ENCODE data around the gene SLC25A52. TPM values are rescaled to one million over a fixed set of nuclear protein-coding genes. Genes with fewer than 3 reads are reported as not detected.
A peak's percentile ranks its signal among the peaks of the same experiment; 100 is the strongest.
"Not testable (repeated sequence)": the region's sequence is repeated elsewhere in the genome, so short reads cannot be mapped to it uniquely, and the experiment has no call there.

SLC25A52 gene
- total and polyA plus RNA-seq, 9 of the 15 experiments (the other 6 are each of a cell fraction or from before 2014, with no cell fraction given), result not detected

GRCh38 chr18:31799257-31799656, 38.6 kb upstream of the SLC25A52 start:
- POLR2A ChIA-PET, result not testable (repeated sequence)

DNA sequence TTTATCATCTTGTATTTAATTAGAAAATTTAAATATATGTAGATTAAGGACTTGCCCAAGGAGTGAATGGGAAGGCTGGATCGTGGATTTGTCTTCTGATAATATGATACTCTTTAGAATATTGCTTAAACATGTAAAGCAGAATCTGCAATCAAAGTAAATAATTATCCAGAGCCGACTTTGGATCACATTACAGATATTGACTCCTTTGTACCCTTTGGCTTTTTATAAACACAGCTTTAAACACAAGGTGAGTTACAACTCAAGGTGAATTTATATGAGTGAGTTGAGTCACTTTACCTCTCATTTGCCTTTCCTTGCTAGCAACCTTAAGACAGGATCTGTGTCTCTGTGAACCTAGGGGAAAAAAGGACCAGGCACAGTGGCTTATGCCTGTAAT, 37.7 kb upstream of the SLC25A52 start:
- H3K9ac ChIP-seq (ENCODE audit: insufficient read depth in 1 of 2, low read depth in 2 of 2, low read length in 2 of 2), result no peak overlapping the region
- no peak overlapping the region for H2AFZ ChIP-seq (ENCODE audit: low read depth, low read length)
- no peaks in the 10 kb centered on the region for H3K9me1 ChIP-seq (ENCODE audit: control insufficient read depth, insufficient read depth, low read length)
- no peak overlapping the region for H3K27ac ChIP-seq (ENCODE audit: extremely low read depth, low read depth, low read length)
- H3K4me2 ChIP-seq (ENCODE audit: insufficient read depth, low read length), result no peak overlapping the region
- no peak overlapping the region for H3K4me3 ChIP-seq
- POLR2A ChIA-PET, result no interaction called here
- H3K4me1 ChIP-seq (replicated peaks in 1 of 2; ENCODE audit: control insufficient read depth in 2 of 2, insufficient read depth in 2 of 2, low read length in 2 of 2), result no peaks in the 10 kb centered on the region; a peak in 2 of 5 replicates
- in situ Hi-C loops (cut with MboI), result no loop called here
- CTCF ChIA-PET (ENCODE audit: low intra/inter-chr PET ratio), result no interaction called here
- H3K36me3 ChIP-seq (ENCODE audit: control insufficient read depth, insufficient read depth, low read length), result no peaks in the 10 kb centered on the region
- no peak for ATAC-seq
- FAIRE-seq, result no peak
- no TSS peak for BruUV-seq (replicated peaks)
- no peaks in the 10 kb centered on the region for H3K9me3 ChIP-seq (replicated peaks; ENCODE audit: control insufficient read depth, insufficient read depth, low read depth, low read length)
- no peak for DNase-seq (ENCODE audit: extremely low read depth in 1 of 4, low spot score in 3 of 4)
- WGBS (ENCODE audit: insufficient coverage, low coverage, missing lambda C conversion rate), result 7% methylated on average over 2 of the region's 2 CpGs
- peaks cover 3 to 7% of the 10 kb centered on the region in 2 experiments for H3K27me3 ChIP-seq (ENCODE audit: control insufficient read depth in 2 of 2, insufficient read depth in 2 of 2, low read length in 2 of 2)
- intact Hi-C loops (cut with micrococcal nuclease), result no loop called here
- H4K20me1 ChIP-seq (replicated peaks; ENCODE audit: control insufficient read depth, insufficient read depth, low read length), result no peaks in the 10 kb centered on the region
- H3K79me2 ChIP-seq (ENCODE audit: control insufficient read depth, insufficient read depth, low read length), result no peaks in the 10 kb centered on the region
- TF ChIP-seq CCNT2 (IDR thresholded peaks at IDR 0.05; ENCODE audit: borderline replicate concordance, extremely low read depth, insufficient read length, low read depth, low read length), result no peak
- TF ChIP-seq, protein P1, sequence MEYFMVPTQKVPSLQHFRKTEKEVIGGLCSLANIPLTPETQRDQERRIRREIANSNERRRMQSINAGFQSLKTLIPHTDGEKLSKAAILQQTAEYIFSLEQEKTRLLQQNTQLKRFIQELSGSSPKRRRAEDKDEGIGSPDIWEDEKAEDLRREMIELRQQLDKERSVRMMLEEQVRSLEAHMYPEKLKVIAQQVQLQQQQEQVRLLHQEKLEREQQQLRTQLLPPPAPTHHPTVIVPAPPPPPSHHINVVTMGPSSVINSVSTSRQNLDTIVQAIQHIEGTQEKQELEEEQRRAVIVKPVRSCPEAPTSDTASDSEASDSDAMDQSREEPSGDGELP (CRISPR knock-in tag; IDR thresholded peaks at IDR 0.05; ENCODE audit: borderline replicate concordance), result no peak
- TF ChIP-seq, protein P2, sequence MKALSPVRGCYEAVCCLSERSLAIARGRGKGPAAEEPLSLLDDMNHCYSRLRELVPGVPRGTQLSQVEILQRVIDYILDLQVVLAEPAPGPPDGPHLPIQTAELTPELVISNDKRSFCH (CRISPR knock-in tag; IDR thresholded peaks at IDR 0.05), result no peak
- TF ChIP-seq, protein P2 (tag; IDR thresholded peaks at IDR 0.05), result no peak
- TF ChIP-seq ZNF280A (IDR thresholded peaks at IDR 0.05; ENCODE audit: low read depth, partially characterized antibody), result no peak
- no peak for TF ChIP-seq ZSCAN32 (CRISPR knock-in tag; IDR thresholded peaks at IDR 0.05)
- no peak for TF ChIP-seq PHB2 (IDR thresholded peaks at IDR 0.05; ENCODE audit: low read depth)

More at GRCh38 chr18:31799257-31799656, 38.6 kb upstream of the SLC25A52 start:
- H4K20me1 ChIP-seq (replicated peaks; ENCODE audit: control insufficient read depth, insufficient read depth, low read length); in situ Hi-C loops (cut with MboI); H3K27me3 ChIP-seq (ENCODE audit: control insufficient read depth in 2 of 2, insufficient read depth in 2 of 2, low read length in 2 of 2); H3K36me3 ChIP-seq (ENCODE audit: control insufficient read depth, insufficient read depth, low read length); H3K27ac ChIP-seq (ENCODE audit: extremely low read depth, low read depth, low read length); H3K4me2 ChIP-seq (ENCODE audit: insufficient read depth, low read length); H3K9me3 ChIP-seq (replicated peaks; ENCODE audit: control insufficient read depth, insufficient read depth, low read depth, low read length); BruUV-seq (replicated peaks); H3K4me1 ChIP-seq (replicated peaks in 1 of 2; ENCODE audit: control insufficient read depth in 2 of 2, insufficient read depth in 2 of 2, low read length in 2 of 2); H2AFZ ChIP-seq (ENCODE audit: low read depth, low read length); H3K4me3 ChIP-seq; CTCF ChIA-PET (ENCODE audit: low intra/inter-chr PET ratio); FAIRE-seq; intact Hi-C loops (cut with micrococcal nuclease); H3K79me2 ChIP-seq (ENCODE audit: control insufficient read depth, insufficient read depth, low read length); H3K9me1 ChIP-seq (ENCODE audit: control insufficient read depth, insufficient read depth, low read length); H3K9ac ChIP-seq (ENCODE audit: insufficient read depth in 1 of 2, low read depth in 2 of 2, low read length in 2 of 2): not testable (repeated sequence)
- TF ChIP-seq, protein P3, sequence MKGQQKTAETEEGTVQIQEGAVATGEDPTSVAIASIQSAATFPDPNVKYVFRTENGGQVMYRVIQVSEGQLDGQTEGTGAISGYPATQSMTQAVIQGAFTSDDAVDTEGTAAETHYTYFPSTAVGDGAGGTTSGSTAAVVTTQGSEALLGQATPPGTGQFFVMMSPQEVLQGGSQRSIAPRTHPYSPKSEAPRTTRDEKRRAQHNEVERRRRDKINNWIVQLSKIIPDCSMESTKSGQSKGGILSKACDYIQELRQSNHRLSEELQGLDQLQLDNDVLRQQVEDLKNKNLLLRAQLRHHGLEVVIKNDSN (CRISPR knock-in tag; IDR thresholded peaks at IDR 0.05), result peak; percentile 63
- TF ChIP-seq RAD51 (IDR thresholded peaks at IDR 0.05; ENCODE audit: borderline replicate concordance, low read depth), result peak; percentile 58; the same call in 1 of the 2 replicates
- TF ChIP-seq, protein P4, sequence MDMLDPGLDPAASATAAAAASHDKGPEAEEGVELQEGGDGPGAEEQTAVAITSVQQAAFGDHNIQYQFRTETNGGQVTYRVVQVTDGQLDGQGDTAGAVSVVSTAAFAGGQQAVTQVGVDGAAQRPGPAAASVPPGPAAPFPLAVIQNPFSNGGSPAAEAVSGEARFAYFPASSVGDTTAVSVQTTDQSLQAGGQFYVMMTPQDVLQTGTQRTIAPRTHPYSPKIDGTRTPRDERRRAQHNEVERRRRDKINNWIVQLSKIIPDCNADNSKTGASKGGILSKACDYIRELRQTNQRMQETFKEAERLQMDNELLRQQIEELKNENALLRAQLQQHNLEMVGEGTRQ (CRISPR knock-in tag; IDR thresholded peaks at IDR 0.05), result peak; percentile 81
- DNase-seq (ENCODE audit: extremely low read depth in 1 of 4, low spot score in 3 of 4) (peak in 1 of 4 experiments; percentile 26), ATAC-seq (peak; percentile 42; the same call in 1 of the 3 replicates)
- 11% methylated on average over 5 of the region's 5 CpGs for WGBS (ENCODE audit: insufficient coverage, low coverage, missing lambda C conversion rate)

Measured in K562 (cell line).